ENCODE data around the gene DMRTC2. TPM values are rescaled to one million over a fixed set of nuclear protein-coding genes. Genes with fewer than 3 reads are reported as not detected.

Gene DMRTC2
- total and polyA plus RNA-seq, 5 experiments from 2014 or later = not detected

GRCh38 chr19:41876847-41877832 lies 32.3 kb downstream of the DMRTC2 start, which contains the start of gene CD79A:
CD79A (plus strand) TSS chr19:41877279; CDS start chr19:41877305, 26 bp downstream.
- peak in 5 of 10 donors; percentile 27 to 81 (median 37) for DNase-seq

GRCh38 chr19:41877916-41878905 lies 33.4 kb downstream of the DMRTC2 start:
- H3K36me3 Mint-ChIP-seq = peaks cover 0 to 6% (median 3%) of the 10 kb centered on the region in 3 donors

More at GRCh38 chr19:41876847-41877832, 32.3 kb downstream of the DMRTC2 start, which contains the start of gene CD79A:
- POLR2A ChIA-PET = interaction anchor here (0.7 to 17.2 kb wide), 10 partner anchors 9 to 322 kb away, joined by 3 to 819 read pairs (median 10); partner anchors contain the start of genes ARHGEF1, ERFL, RABAC1 and RPS19
- H3K36me3 Mint-ChIP-seq = no peaks in the 10 kb centered on the region
- H3K9me3 Mint-ChIP-seq = no peaks in the 10 kb centered on the region
- H3K4me3 Mint-ChIP-seq = peak within 1 kb of the TSS; percentile 71 to 90 (median 82)
- peak within 1 kb of the TSS; percentile 93 to 100 (median 100) for H3K27ac Mint-ChIP-seq
- ATAC-seq = peak in 1 of 2 donors; percentile 11
- H3K27me3 Mint-ChIP-seq = no peaks in the 10 kb centered on the region
- peaks cover 25 to 96% (median 85%) of the 10 kb centered on the region in 4 donors for H3K4me1 Mint-ChIP-seq

GRCh38 chr19:41879080-41879479 lies 34.2 kb downstream of the DMRTC2 start:
- no peak for DNase-seq
- H3K27ac Mint-ChIP-seq = peak overlapping the region; percentile 93 to 100 (median 100)
- POLR2A ChIA-PET = interaction anchor here (17.2 kb wide), 1 partner anchor 8 kb away, joined by 819 read pairs; the partner anchor contains the start of gene ARHGEF1

More at GRCh38 chr19:41877916-41878905, 33.4 kb downstream of the DMRTC2 start:
- Mint-ChIP-seq H3K9me3 (no peaks in the 10 kb centered on the region), H3K27ac (peak overlapping the region; percentile 93 to 100 (median 100)), H3K4me1 (peaks cover 28 to 91% (median 81%) of the 10 kb centered on the region in 4 donors), H3K4me3 (peak overlapping the region; percentile 71 to 90 (median 82)), H3K27me3 (no peaks in the 10 kb centered on the region)
- DNase-seq (peak in 3 of 10 donors; percentile 38 to 41 (median 41)), ATAC-seq (peak in 1 of 2 donors; percentile 13)
- POLR2A ChIA-PET = interaction anchor here (0.6 to 17.2 kb wide), 10 partner anchors 8 to 339 kb away, joined by 3 to 819 read pairs (median 10); partner anchors contain the start of genes ARHGEF1, DEDD2, ERFL and RABAC1

GRCh38 chr19:41879670-41880328 lies 35.0 kb downstream of the DMRTC2 start:
- H3K4me3 Mint-ChIP-seq = peak overlapping the region in 8 of 10 donors; percentile 39 to 83 (median 50)
- ATAC-seq (no peak), DNase-seq (no peak)
- H3K27ac Mint-ChIP-seq = peak overlapping the region; percentile 92 to 100 (median 99)
- H3K9me3 Mint-ChIP-seq = no peaks in the 10 kb centered on the region
- no peaks in the 10 kb centered on the region for H3K27me3 Mint-ChIP-seq
- peaks cover 2 to 6% (median 4%) of the 10 kb centered on the region in 3 donors for H3K36me3 Mint-ChIP-seq
- peaks cover 26 to 80% (median 72%) of the 10 kb centered on the region in 4 donors for H3K4me1 Mint-ChIP-seq
- POLR2A ChIA-PET = interaction anchor here (3.5 to 13.9 kb wide), 5 partner anchors 9 to 68 kb away, joined by 21 to 819 read pairs (median 253); partner anchors contain the start of genes CD79A and RPS19

More at GRCh38 chr19:41879080-41879479, 34.2 kb downstream of the DMRTC2 start:
- peaks cover 26 to 85% (median 75%) of the 10 kb centered on the region in 4 donors for H3K4me1 Mint-ChIP-seq
- H3K4me3 Mint-ChIP-seq = peak overlapping the region in 6 of 10 donors; percentile 15 to 90 (median 50)
- H3K36me3 Mint-ChIP-seq = peaks cover 2 to 6% (median 3%) of the 10 kb centered on the region in 3 donors
- no peaks in the 10 kb centered on the region for H3K9me3 Mint-ChIP-seq
- H3K27me3 Mint-ChIP-seq = no peaks in the 10 kb centered on the region
- ATAC-seq = no peak

- Mint-ChIP-seq H3K36me3 (peaks cover 2 to 8% (median 6%) of the 10 kb centered on the region in 3 donors), H3K27me3 (no peaks in the 10 kb centered on the region), H3K4me3 (peak overlapping the region in 7 of 10 donors; percentile 39 to 83 (median 52)), H3K9me3 (no peaks in the 10 kb centered on the region), H3K27ac (peak overlapping the region; percentile 92 to 100 (median 99)), H3K4me1 (peaks cover 28 to 79% (median 72%) of the 10 kb centered on the region in 4 donors)
- ATAC-seq (no peak), DNase-seq (no peak)
- POLR2A ChIA-PET = interaction anchor here (1.1 to 13.9 kb wide), 6 partner anchors 10 to 67 kb away, joined by 3 to 819 read pairs (median 225); partner anchors contain the start of genes CD79A and RPS19
Observed at GRCh38 chr19:41880329-41880708, 35.5 kb downstream of the DMRTC2 start.

GRCh38 chr19:41882568-41883462 lies 38.0 kb downstream of the DMRTC2 start, which contains the start of gene ARHGEF1:
ARHGEF1 (plus strand) TSS chr19:41883184; CDS start chr19:41888083, 4,899 bp downstream.
- Mint-ChIP-seq H3K4me3 (peak within 1 kb of the TSS; percentile 94 to 100 (median 99)), H3K4me1 (peaks cover 28 to 74% (median 53%) of the 10 kb centered on the region in 4 donors), H3K36me3 (peaks cover 10 to 26% (median 21%) of the 10 kb centered on the region in 3 donors), H3K27me3 (peaks cover 0 to 1% (median 0%) of the 10 kb centered on the region in 5 donors), H3K27ac (peak within 1 kb of the TSS; percentile 95 to 100 (median 99)), H3K9me3 (no peaks in the 10 kb centered on the region)
- ATAC-seq = peak in 1 of 2 donors; percentile 6
- peak in 9 of 10 donors; percentile 34 to 72 (median 56) for DNase-seq
- POLR2A ChIA-PET = interaction anchor here (1.3 to 13.9 kb wide), 13 partner anchors 9 to 618 kb away, joined by 3 to 819 read pairs (median 11); partner anchors contain the start of genes CD79A, ERFL, HNRNPUL1 and RPS19

- peaks cover 32 to 74% (median 50%) of the 10 kb centered on the region in 4 donors for H3K4me1 Mint-ChIP-seq
- DNase-seq = no peak
- peaks cover 10 to 32% (median 21%) of the 10 kb centered on the region in 3 donors for H3K36me3 Mint-ChIP-seq
- ATAC-seq = no peak
- POLR2A ChIA-PET = interaction anchor here (1.3 to 13.9 kb wide), 12 partner anchors 9 to 619 kb away, joined by 3 to 819 read pairs (median 10); partner anchors contain the start of genes CD79A, ERFL, HNRNPUL1 and RABAC1
- peaks cover 0 to 1% (median 0%) of the 10 kb centered on the region in 5 donors for H3K27me3 Mint-ChIP-seq
- H3K27ac Mint-ChIP-seq = peak overlapping the region; percentile 94 to 100 (median 99)
- H3K9me3 Mint-ChIP-seq = no peaks in the 10 kb centered on the region
- peak overlapping the region; percentile 94 to 99 (median 97) for H3K4me3 Mint-ChIP-seq
Observed at GRCh38 chr19:41883463-41883820, 38.6 kb downstream of the DMRTC2 start.

- Mint-ChIP-seq H3K27ac (peak overlapping the region; percentile 94 to 100 (median 99)), H3K4me3 (peak overlapping the region; percentile 94 to 99 (median 97)), H3K36me3 (peaks cover 10 to 35% (median 23%) of the 10 kb centered on the region in 3 donors), H3K9me3 (no peaks in the 10 kb centered on the region), H3K4me1 (peaks cover 35 to 72% (median 49%) of the 10 kb centered on the region in 4 donors), H3K27me3 (peaks cover 0 to 1% (median 0%) of the 10 kb centered on the region in 5 donors)
- POLR2A ChIA-PET = interaction anchor here (0.5 to 13.9 kb wide), 13 partner anchors 8 to 620 kb away, joined by 3 to 819 read pairs (median 8); partner anchors contain the start of genes CD79A, ERFL, HNRNPUL1 and RABAC1
- ATAC-seq (peak; percentile 46 to 51), DNase-seq (peak; percentile 72 to 94 (median 84))
Observed at GRCh38 chr19:41883821-41884733, 39.2 kb downstream of the DMRTC2 start.

Data from naive thymus-derived CD8-positive, alpha-beta T cell (primary cell).